Cortex of kidney (tissue), 1 donor: ENCODE data around the gene LRRC17.

Source experiments
- DNase-seq: peaks from one replicate; lab custom pipeline; 2025; lab: John Stamatoyannopoulos, UW

Gene LRRC17

GRCh38 chr7:102912742-102913141, at the start of gene LRRC17:
TSS of gene LRRC17 (plus strand) at chr7:102913000. CDS start at chr7:102933914, 20,914 bp downstream.
- no peak for DNase-seq

- no peak for DNase-seq
Observed at GRCh38 chr7:102864958-102865357, 47.8 kb upstream of the LRRC17 start.

- no peak for DNase-seq
Observed at GRCh38 chr7:102866535-102867215, 46.1 kb upstream of the LRRC17 start.

- DNase-seq, result no peak
Observed at GRCh38 chr7:102869195-102869594, 43.6 kb upstream of the LRRC17 start.

GRCh38 chr7:102872460-102872859, 40.3 kb upstream of the LRRC17 start:
- DNase-seq, result no peak

- no peak for DNase-seq
Observed at GRCh38 chr7:102873470-102874165, 39.2 kb upstream of the LRRC17 start.

GRCh38 chr7:102874166-102874829, 38.5 kb upstream of the LRRC17 start:
- DNase-seq, result no peak

- no peak for DNase-seq
Observed at GRCh38 chr7:102874966-102875365, 37.8 kb upstream of the LRRC17 start.

GRCh38 chr7:102875700-102876295, 37.0 kb upstream of the LRRC17 start:
- no peak for DNase-seq

- DNase-seq, result no peak
Observed at GRCh38 chr7:102883098-102883860, 29.5 kb upstream of the LRRC17 start.

- no peak for DNase-seq
Observed at GRCh38 chr7:102888561-102889233, 24.1 kb upstream of the LRRC17 start.

GRCh38 chr7:102889851-102890250, 22.9 kb upstream of the LRRC17 start:
- DNase-seq, result no peak

GRCh38 chr7:102890292-102890970, 22.4 kb upstream of the LRRC17 start:
- DNase-seq, result no peak

- no peak for DNase-seq
Observed at GRCh38 chr7:102890971-102891692, 21.7 kb upstream of the LRRC17 start.

- no peak for DNase-seq
Observed at GRCh38 chr7:102891693-102892261, 21.0 kb upstream of the LRRC17 start.

- DNase-seq, result no peak
Observed at GRCh38 chr7:102892631-102893278, 20.0 kb upstream of the LRRC17 start.

GRCh38 chr7:102895602-102896001, 17.2 kb upstream of the LRRC17 start:
- DNase-seq, result no peak

- DNase-seq, result no peak
Observed at GRCh38 chr7:102896585-102896984, 16.2 kb upstream of the LRRC17 start.

- DNase-seq, result no peak
Observed at GRCh38 chr7:102897211-102897631, 15.6 kb upstream of the LRRC17 start.
